Stimulated activated CD4-positive, alpha-beta T cell treated with anti-CD3 and anti-CD28 coated beads, Interleukin-12 subunit alpha, Interleukin-12 subunit beta, amount 100 ng/mL, for 4 hours (primary cell): Measurements from ENCODE around the gene GPC6.

Source experiments
- DNase-seq: peaks from one replicate; pipeline ENCODE4 v3.0.0-alpha.2; 2020

GPC6 gene

GRCh38 chr13:93621966-93622365 lies 395.4 kb downstream of the GPC6 start:
- DNase-seq: no peak

- no peak for DNase-seq
Measured at GRCh38 chr13:93624311-93624777, 397.7 kb downstream of the GPC6 start.

- no peak for DNase-seq
Measured at GRCh38 chr13:93625536-93625935, 398.9 kb downstream of the GPC6 start.

GRCh38 chr13:93628136-93628797 lies 401.7 kb downstream of the GPC6 start:
- DNase-seq: no peak

GRCh38 chr13:93635616-93636032 lies 409.0 kb downstream of the GPC6 start:
- DNase-seq: no peak

GRCh38 chr13:93637852-93638251 lies 411.2 kb downstream of the GPC6 start:
- DNase-seq: no peak

GRCh38 chr13:93640452-93640851 lies 413.8 kb downstream of the GPC6 start:
- no peak for DNase-seq

- DNase-seq: no peak
Measured at GRCh38 chr13:93646245-93646644, 419.6 kb downstream of the GPC6 start.

- DNase-seq: no peak
Measured at GRCh38 chr13:93649496-93649895, 422.9 kb downstream of the GPC6 start.

- no peak for DNase-seq
Measured at GRCh38 chr13:93653776-93654175, 427.2 kb downstream of the GPC6 start.

GRCh38 chr13:93655154-93655553 lies 428.5 kb downstream of the GPC6 start:
- DNase-seq: no peak

- no peak for DNase-seq
Measured at GRCh38 chr13:93660391-93661063, 433.9 kb downstream of the GPC6 start.

- no peak for DNase-seq
Measured at GRCh38 chr13:93670866-93671265, 444.3 kb downstream of the GPC6 start.

GRCh38 chr13:93672996-93673395 lies 446.4 kb downstream of the GPC6 start:
- no peak for DNase-seq

- no peak for DNase-seq
Measured at GRCh38 chr13:93673885-93674284, 447.3 kb downstream of the GPC6 start.

- no peak for DNase-seq
Measured at GRCh38 chr13:93674337-93674755, 447.7 kb downstream of the GPC6 start.

GRCh38 chr13:93680329-93680728 lies 453.7 kb downstream of the GPC6 start:
- DNase-seq: no peak

- no peak for DNase-seq
Measured at GRCh38 chr13:93685900-93686299, 459.3 kb downstream of the GPC6 start.

GRCh38 chr13:93686399-93686798 lies 459.8 kb downstream of the GPC6 start:
- DNase-seq: no peak

GRCh38 chr13:93687261-93687660 lies 460.7 kb downstream of the GPC6 start:
- no peak for DNase-seq

- no peak for DNase-seq
Measured at GRCh38 chr13:93689333-93689732, 462.7 kb downstream of the GPC6 start.

GRCh38 chr13:93690139-93690538 lies 463.5 kb downstream of the GPC6 start:
- no peak for DNase-seq

- no peak for DNase-seq
Measured at GRCh38 chr13:93698016-93698613, 471.5 kb downstream of the GPC6 start.

- DNase-seq: no peak
Measured at GRCh38 chr13:93700115-93700514, 473.5 kb downstream of the GPC6 start.
